ENCODE measurements around the gene CTBP1.

The CTBP1 gene

DNA sequence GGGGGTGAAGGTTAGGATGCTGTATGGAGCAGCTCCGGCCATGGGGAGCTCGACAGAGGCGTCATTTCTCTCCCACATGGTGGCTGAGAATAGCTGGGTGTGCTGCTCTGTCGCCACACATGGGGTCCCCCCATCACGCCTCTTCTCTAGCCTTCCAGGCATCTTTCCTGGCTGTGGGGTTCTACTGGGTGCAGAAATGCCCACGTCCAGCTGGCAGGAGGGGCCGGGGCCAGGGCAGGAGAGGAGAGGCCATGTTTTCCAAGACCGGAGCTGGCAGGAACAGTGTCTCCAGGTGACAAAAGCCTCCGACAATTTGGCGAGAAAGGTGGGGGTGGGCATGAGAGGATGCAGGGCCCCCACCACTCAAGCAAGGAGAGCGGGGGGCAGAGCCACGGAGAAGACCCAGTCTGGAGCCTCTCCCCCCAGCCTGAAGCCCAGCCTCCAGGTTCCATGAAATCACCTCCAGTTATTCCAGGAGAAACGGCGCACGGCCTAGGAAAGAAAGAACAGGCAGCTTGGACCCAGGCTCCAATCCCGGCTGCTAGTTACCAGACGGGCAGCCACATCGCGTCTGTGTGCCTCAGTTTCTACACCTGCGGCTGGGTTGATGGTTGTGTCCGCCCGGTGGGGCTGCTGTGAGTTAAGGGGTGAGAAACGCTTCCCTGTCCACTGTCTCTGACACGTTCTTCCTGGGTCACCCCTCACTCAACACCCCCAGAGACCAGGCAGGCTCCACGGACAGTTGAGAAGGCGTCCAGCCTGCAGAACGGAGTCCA lies 49.2 kb downstream of the CTBP1 start:
- Mint-ChIP-seq H3K9me3 (no peaks in the 10 kb centered on the region), H3K4me3 (peak overlapping the region; percentile 72), H3K4me1 (peaks cover 72% of the 10 kb centered on the region), H3K27ac (no peak overlapping the region), H3K36me3 (peaks cover 46% of the 10 kb centered on the region)
- DNase-seq (ENCODE audit: low spot score in 2 of 2) (no peak), ATAC-seq (no peak)

DNA sequence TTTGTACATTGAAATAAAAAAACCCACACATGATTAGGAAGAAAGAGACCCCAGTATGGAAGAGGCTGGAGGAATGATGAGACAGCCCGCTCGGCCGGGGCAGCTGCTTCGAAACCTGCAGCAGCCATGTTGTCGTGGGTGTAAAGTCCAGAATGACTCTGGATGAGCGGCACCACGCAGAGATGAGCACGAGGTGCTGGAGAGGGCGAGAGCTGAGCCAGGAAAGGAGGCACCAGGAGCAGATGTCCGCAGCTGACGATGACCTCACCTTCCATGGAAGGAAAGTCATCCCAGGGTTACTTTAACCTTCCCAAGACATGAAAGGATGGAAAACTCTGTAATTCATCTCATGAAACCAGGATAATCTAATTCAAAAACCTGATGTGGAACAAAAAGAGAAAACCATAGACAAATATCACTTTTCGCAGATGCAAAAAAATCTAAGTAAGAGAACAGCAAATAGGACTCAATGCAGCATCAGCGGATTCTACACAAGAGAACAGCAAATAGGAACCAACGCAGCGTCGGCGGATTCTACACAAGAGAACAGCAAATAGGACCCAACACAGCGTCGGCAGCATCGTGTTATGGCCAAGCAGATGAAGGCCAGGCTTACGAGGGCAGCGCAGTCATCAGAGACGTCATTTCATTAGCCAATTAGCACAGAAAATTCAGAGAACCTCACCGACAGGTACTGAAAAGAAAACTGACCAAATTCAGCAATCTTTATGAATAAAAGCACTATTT lies 50.7 kb downstream of the CTBP1 start:
- Mint-ChIP-seq H3K36me3 (peaks cover 39% of the 10 kb centered on the region), H3K27ac (no peak overlapping the region), H3K9me3 (no peaks in the 10 kb centered on the region), H3K4me3 (no peak overlapping the region), H3K4me1 (peaks cover 57% of the 10 kb centered on the region)
- ATAC-seq (no peak), DNase-seq (ENCODE audit: low spot score in 2 of 2) (no peak)

DNA sequence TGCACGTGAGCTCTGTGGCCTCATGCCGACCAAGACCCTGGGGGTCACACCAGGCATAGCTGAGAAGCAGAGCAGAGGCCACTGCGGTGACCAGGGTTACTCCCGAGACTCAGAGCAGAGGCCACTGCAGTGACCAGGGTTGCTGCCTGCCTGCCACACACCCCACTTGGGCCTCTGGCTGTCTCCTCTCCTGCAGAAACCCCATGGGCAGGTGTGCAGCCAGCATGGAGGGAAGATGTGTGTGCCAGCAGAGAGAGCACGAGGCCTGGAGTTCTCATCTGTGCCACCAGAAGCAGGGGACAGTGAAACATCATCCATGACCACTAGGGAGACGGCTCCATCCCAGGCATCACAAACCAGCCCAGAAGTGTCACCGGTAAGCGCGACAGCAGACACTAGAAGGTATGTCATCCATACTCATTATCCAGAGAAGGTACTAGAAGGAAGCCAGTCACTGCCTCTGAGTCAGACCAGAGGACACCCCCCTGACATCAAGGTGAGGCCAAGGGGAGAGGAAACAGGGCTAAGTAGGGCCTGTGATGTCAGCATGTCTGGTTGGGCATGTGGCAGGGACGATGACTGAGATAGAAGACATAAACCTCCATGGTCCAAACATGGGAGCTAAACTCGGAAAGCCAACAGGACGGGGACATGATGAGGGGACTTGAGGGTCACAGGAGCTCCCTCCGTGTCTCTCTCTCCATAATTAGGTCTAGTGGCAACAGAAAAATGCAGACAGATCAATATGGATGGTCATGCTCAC lies 52.3 kb downstream of the CTBP1 start:
- DNase-seq (ENCODE audit: low spot score in 2 of 2): no peak
- H3K4me1 Mint-ChIP-seq: peaks cover 41% of the 10 kb centered on the region

DNA sequence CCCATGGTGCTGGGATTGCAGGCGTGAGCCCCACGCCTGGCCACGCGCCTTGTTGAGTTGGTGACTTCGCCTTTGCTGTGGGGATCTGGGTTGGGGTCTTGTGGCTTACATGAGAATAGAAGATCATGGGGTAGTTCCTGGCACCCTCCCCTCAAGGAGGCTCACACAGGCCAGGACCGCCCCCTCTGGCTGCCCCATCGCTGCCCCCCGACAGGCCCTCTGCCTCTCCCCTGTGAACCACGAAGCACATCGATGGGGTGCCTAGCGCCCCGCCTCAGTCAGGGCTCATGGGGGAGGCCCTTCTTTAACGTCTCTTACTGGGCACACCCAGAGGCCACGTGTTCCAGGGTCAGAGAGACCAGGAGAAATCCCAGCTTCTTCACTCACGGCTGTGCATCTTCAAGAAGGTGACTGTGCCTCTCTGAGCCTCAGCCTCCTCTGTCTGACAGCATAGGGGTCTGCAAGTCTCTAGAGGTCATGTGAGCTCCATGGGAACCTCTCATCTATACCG lies 53.0 kb downstream of the CTBP1 start:
- no peak overlapping the region for H3K27ac Mint-ChIP-seq
- ATAC-seq: no peak
- peaks cover 25% of the 10 kb centered on the region for H3K36me3 Mint-ChIP-seq
- H3K9me3 Mint-ChIP-seq: no peaks in the 10 kb centered on the region
- H3K4me3 Mint-ChIP-seq: no peak overlapping the region
- no peak for DNase-seq (ENCODE audit: low spot score in 2 of 2)
- peaks cover 35% of the 10 kb centered on the region for H3K4me1 Mint-ChIP-seq

More for the DNA sequence above, 52.3 kb downstream of the CTBP1 start:
- Mint-ChIP-seq H3K27ac (no peak overlapping the region), H3K9me3 (no peaks in the 10 kb centered on the region), H3K36me3 (peaks cover 30% of the 10 kb centered on the region), H3K4me3 (no peak overlapping the region)
- no peak for ATAC-seq

DNA sequence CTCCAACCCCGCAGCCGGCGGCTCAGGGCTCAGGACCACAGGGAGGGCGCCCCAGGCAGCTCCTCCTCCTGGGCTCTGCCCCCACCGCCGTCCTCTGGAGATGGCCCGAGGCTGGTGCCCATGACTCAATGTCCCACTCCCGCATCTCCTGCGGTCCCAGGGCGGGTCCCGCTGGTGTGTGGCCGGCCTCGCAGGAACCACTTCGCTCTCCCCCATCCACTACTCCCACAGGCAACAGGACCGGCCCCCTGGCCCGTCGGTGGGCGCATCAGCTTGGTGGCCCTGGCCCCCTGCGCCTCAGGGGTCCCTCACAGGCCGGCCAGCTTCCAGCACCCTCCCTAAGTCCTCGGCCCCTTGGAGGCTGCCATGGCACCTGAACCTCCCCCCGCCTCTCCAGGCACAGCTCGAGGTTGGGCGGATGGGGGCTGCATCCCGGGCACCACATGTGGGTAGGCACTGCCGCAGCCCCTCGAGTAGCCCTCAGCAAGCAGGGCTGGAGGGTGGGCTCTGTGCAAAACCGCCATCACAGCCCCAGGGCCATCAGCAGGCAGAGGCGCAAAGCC lies 53.7 kb downstream of the CTBP1 start:
- Mint-ChIP-seq H3K4me1 (peaks cover 32% of the 10 kb centered on the region), H3K4me3 (no peak overlapping the region), H3K9me3 (no peaks in the 10 kb centered on the region), H3K36me3 (peaks cover 25% of the 10 kb centered on the region), H3K27ac (no peak overlapping the region)
- ATAC-seq (no peak), DNase-seq (ENCODE audit: low spot score in 2 of 2) (no peak)

DNA sequence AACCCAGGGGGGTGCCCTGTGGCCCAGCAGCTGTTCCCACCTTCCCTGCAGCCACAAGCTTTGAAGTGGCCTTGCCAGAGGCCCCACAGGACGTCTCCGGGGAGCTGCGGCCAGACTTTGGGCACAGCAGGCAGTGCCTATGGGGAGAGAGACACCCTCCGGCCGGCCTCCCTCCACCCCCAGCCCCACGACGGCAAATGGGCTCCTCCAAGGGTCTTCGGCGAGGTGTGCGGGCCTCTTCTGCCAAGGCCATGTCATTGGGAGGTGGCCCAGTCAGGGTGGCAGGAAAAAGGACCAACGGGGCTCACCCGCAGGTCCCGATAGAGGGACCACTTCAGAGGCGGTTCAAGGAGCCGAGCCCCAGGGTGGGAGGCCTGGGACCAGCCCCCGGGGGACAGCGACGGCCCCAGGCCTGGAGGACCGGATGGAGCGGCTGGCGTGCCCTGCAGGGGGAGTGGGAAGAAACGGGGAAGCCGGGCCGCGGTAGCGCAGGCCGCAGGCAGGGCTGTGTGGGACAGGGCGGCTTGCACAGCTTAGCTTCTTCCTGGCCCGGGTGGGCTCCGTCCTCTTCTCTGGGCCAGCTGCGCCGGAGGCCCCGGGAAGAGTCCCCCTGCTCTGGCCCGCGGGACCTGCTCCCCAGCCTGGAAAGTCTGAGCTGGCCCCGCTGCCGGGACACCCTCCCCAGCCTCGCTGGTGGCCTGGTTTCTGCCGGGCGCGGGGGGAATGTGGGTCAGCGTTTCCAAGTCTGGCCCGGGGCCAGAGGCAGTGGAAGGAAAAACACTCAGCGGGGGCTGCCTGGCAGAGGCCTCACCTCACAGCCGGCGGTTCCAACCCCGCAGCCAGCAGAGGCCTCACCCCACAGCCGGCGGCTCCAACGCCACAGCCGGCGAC lies 54.7 kb downstream of the CTBP1 start:
- peaks cover 25% of the 10 kb centered on the region for H3K4me1 Mint-ChIP-seq
- no peaks in the 10 kb centered on the region for H3K9me3 Mint-ChIP-seq
- no peak overlapping the region for H3K27ac Mint-ChIP-seq

DNA sequence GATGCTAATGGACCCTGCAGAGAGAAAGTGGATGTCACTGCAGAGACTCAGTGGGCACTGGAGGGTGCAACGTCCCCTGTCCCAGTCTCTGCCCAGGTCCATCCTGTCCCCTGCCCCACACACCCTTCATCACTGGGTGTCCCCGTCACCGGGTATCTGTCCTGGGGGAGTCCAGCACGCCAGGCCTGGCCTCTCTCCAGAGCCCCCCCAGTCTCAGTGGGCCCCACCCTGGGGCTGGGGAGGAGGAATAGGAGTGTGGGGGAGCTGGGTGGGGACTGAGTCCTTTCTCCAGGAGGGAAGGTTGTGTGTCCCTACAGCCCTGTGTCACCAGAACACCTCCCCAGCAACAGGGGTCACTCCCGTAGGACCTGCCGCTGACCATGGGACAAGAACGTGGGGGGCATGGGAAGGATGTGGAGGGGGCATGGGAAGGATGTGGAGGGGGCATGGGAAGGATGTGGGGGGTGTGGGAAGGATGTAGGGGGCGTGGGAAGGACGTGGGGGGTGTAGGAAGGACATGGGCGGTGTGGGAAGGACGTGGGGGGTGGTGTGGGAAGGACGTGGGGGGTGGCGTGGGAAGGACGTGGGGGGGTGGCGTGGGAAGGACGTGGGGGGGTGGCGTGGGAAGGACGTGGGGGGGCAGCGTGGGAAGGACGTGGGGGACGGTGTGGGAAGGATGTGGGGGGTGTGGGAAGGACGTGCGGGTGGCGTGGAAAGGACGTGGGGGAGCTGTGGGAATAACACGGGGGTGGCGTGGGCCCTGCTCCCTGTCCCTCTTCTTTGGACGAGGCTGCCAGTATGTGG lies 55.5 kb downstream of the CTBP1 start:
- peaks cover 22% of the 10 kb centered on the region for H3K36me3 Mint-ChIP-seq
- no peak overlapping the region for H3K4me3 Mint-ChIP-seq
- H3K27ac Mint-ChIP-seq: no peak overlapping the region
- ATAC-seq (no peak), DNase-seq (ENCODE audit: low spot score in 2 of 2) (peak in 1 of 2 donors; percentile 5)
- peaks cover 29% of the 10 kb centered on the region for H3K4me1 Mint-ChIP-seq
- H3K9me3 Mint-ChIP-seq: no peaks in the 10 kb centered on the region

More for the DNA sequence above, 54.7 kb downstream of the CTBP1 start:
- no peak overlapping the region for H3K4me3 Mint-ChIP-seq
- ATAC-seq (no peak), DNase-seq (ENCODE audit: low spot score in 2 of 2) (peak in 1 of 2 donors; percentile 2)
- H3K36me3 Mint-ChIP-seq: peaks cover 25% of the 10 kb centered on the region

DNA sequence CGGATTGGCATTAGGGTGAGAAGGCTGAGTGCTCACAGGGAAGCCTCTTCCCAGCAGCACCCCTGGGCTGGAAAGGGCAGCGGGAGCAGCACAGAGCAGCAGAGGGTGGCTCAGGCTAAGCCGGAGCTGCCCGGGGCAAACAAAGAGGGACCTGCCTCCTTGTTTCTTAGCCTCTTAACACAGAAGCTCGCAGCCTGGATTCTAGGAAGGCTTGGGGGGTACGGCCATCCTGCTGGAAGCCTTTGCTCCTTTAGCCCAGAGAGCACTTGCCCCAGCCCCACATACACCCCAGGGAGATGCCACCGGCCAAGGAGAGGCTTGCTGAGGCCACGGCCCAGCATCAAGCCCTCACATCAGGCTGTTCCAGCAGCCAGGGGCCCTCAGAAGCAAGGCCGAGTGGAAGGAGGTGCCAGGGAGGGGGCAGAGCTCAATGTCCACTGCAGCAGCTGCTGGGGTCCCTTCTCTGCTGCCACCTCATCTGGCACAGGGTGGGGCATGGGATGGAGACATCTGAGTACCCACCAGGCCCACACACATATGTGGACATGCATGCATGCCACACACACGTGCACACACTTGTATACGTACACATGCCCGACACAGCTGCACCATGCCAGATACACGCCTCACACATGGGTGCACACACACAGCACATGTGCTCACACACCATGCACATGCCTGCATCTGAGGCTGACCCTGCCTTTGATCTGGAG lies 56.3 kb downstream of the CTBP1 start:
- ATAC-seq (peak; percentile 29), DNase-seq (ENCODE audit: low spot score in 2 of 2) (peak in 1 of 2 donors; percentile 2)
- Mint-ChIP-seq H3K9me3 (no peaks in the 10 kb centered on the region), H3K36me3 (peaks cover 17% of the 10 kb centered on the region), H3K4me3 (no peak overlapping the region), H3K4me1 (peaks cover 28% of the 10 kb centered on the region), H3K27ac (peak overlapping the region; percentile 17)

DNA sequence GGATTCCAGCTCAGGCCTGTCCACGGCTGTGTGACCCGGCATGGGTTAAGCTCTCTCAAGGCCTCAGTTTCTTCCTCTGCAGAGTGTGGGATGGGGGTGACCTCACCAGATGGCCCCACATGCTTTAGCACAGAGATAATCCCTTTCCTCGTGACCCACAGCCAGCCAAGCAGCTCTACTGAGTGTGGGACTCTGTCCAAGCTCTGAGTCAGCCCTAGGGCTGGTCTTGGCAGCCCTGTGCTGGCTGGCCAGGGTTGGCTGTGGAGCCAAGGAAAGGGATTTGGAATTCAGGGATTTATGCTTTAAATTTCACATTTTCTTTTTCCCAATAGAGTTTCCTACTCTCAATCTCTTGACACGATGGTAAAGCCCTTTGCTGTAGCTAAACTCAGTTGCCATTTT lies 56.8 kb downstream of the CTBP1 start:
- Mint-ChIP-seq H3K4me3 (no peak overlapping the region), H3K4me1 (peaks cover 29% of the 10 kb centered on the region), H3K27ac (no peak overlapping the region), H3K36me3 (peaks cover 12% of the 10 kb centered on the region), H3K9me3 (no peaks in the 10 kb centered on the region)
- ATAC-seq: no peak
- no peak for DNase-seq (ENCODE audit: low spot score in 2 of 2)

DNA sequence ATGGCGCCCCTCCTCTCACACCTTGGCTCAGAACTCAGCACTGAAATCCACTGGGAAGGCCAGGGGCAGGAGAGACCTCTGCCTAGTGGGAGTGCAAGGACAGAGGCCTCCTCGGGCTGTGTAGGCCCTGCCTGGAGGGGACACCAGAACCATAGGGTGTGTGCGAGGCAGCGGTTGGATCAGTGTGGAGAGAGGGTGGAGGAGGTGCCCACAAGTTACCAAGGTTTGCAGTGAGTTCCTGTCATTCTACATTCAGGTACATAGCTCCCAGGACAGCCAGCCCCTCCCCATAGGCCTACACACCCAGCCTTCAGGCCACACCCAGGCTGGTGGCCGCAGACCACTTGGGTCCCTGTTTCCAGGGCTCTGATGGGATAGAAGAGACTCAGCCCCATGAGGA lies 57.3 kb downstream of the CTBP1 start:
- ATAC-seq (no peak), DNase-seq (ENCODE audit: low spot score in 2 of 2) (no peak)
- peaks cover 29% of the 10 kb centered on the region for H3K4me1 Mint-ChIP-seq
- H3K27ac Mint-ChIP-seq: no peak overlapping the region
- no peak overlapping the region for H3K4me3 Mint-ChIP-seq
- H3K36me3 Mint-ChIP-seq: peaks cover 7% of the 10 kb centered on the region
- H3K9me3 Mint-ChIP-seq: no peaks in the 10 kb centered on the region

DNA sequence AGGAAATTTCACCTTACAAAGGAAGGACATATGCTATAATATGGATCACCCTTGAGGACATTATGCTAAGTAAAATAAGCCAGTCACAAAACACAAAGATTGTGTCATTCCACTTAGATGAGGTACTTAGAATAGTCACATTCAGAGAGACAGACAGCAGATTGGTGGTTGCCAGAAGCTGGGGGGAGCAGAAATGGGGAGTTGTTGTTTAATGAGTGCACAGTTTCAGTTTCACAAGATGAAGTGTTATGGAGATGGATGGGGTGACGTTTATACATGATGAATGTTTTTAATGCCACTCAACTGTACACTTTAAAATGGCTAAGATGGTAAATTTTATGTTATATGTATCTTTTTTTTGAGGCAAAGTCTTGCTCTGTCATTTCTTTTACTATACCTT lies 61.7 kb downstream of the CTBP1 start:
- DNase-seq (ENCODE audit: low spot score in 2 of 2): no peak
- Mint-ChIP-seq H3K4me3 (no peak overlapping the region), H3K4me1 (peaks cover 44% of the 10 kb centered on the region), H3K27ac (peak overlapping the region; percentile 27), H3K9me3 (peaks cover 3% of the 10 kb centered on the region), H3K36me3 (no peaks in the 10 kb centered on the region)
- peak; percentile 100 for ATAC-seq

DNA sequence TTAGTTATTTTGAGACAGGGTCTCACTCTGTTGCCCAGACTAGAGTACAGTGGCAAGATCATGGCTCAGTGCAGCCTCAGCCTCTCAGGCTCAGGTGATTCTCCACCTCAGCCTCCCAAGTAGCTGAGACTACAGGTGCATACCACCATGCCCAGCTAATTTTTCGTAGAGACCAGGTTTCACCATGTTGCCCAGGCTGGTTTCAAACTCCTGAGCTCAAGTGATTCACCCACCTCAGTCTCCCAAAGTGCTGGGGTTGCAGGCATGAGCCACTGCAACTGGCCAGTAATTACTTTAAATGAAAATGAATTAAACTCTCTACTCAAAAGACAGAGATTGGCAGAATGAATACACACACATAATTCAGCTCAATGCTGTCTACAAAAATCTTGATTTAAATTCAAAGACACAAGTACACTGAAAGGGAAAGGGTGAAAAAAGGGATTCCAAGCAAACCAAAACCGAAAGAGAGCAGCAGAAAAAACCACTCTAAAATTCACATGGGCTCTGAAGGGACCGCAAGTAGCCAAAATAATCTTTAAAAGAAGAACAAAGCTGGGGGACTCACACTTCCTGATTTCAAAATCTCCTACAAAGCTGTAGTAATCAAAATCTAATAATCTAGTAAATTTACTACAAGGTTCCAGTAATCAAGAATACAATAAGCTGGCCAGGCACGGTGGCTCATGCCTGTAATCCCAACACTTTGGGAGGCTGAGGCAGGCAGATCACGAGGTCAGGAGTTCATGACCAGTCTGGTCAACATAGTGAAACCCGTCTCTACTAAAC lies 64.8 kb downstream of the CTBP1 start:
- Mint-ChIP-seq H3K4me3 (peak overlapping the region; percentile 54), H3K4me1 (peaks cover 59% of the 10 kb centered on the region), H3K9me3 (peaks cover 12% of the 10 kb centered on the region), H3K27ac (peak overlapping the region; percentile 72), H3K36me3 (no peaks in the 10 kb centered on the region)
- DNase-seq (ENCODE audit: low spot score in 2 of 2): peak in 1 of 2 donors; percentile 46
- no peak for ATAC-seq
